WTC11 (cell line): ENCODE data around the gene NR3C1. TPM values are rescaled to one million over a fixed set of nuclear protein-coding genes. Genes with fewer than 3 reads are reported as not detected.

Source experiments
- ATAC-seq: fragments of 200-7000 bp; cut with Tn5 transposase; 2 replicates; pipeline ENCODE4 v1.10.0; 2021; ENCODE audit warnings: mild to moderate bottlenecking, moderate library complexity
- CTCF ChIA-PET: fragments of 300-600 bp; sonication (Branson Sonifier 250); formaldehyde crosslinking; loops from one replicate; lab custom pipeline; 2021; ENCODE audit warnings: antibody characterized with exemption; lab: Charles Lee
- POLR2A ChIA-PET: fragments of 350-600 bp; sonication (Branson Sonifier 250); formaldehyde crosslinking; loops from one replicate; lab custom pipeline; 2021; ENCODE audit warnings: antibody characterized with exemption; lab: Charles Lee
- DNase-seq: peaks from one replicate; pipeline ENCODE4 v3.0.0; 2021; ENCODE audit warnings: low spot score
- H3K27ac Mint-ChIP-seq: 2 replicates; pipeline ENCODE4 v1.8.0; 2021; ENCODE audit warnings: mixed read lengths
- H3K27me3 Mint-ChIP-seq: 2 replicates; pipeline ENCODE4 v1.8.0; 2021; ENCODE audit warnings: low read depth, mild to moderate bottlenecking, moderate library complexity, mixed read lengths
- H3K36me3 Mint-ChIP-seq: 2 replicates; pipeline ENCODE4 v1.8.0; 2021; ENCODE audit warnings: mixed read lengths
- H3K4me1 Mint-ChIP-seq: 2 replicates; pipeline ENCODE4 v1.8.0; 2022; ENCODE audit warnings: mixed read lengths
- H3K4me3 Mint-ChIP-seq: 2 replicates; pipeline ENCODE4 v1.8.0; 2021; ENCODE audit warnings: mild to moderate bottlenecking, moderate library complexity, mixed read lengths
- H3K9me3 Mint-ChIP-seq: 2 replicates; pipeline ENCODE4 v1.8.0; 2021; ENCODE audit warnings: mixed read lengths
- ATF1 ChIP-seq: sonication (generic); formaldehyde crosslinking; IDR thresholded peaks from 2 replicates; pipeline ENCODE4 v1.8.1; 2023; ENCODE audit warnings: mild to moderate bottlenecking, moderate library complexity, missing genetic modification reagents
- ELF4 ChIP-seq: sonication (generic); formaldehyde crosslinking; IDR thresholded peaks from 2 replicates; pipeline ENCODE4 v1.8.1; 2022; ENCODE audit warnings: low read depth, mild to moderate bottlenecking, moderate library complexity, missing genetic modification reagents
- IRF2 ChIP-seq: sonication (generic); formaldehyde crosslinking; IDR thresholded peaks from 2 replicates; pipeline ENCODE4 v1.8.0; 2022; ENCODE audit warnings: low read depth, missing genetic modification reagents, borderline replicate concordance
- NFYB ChIP-seq: sonication (generic); formaldehyde crosslinking; conservative IDR thresholded peaks from 2 replicates; pipeline ENCODE4 v1.8.0; 2022; ENCODE audit warnings: low read depth, missing genetic modification reagents
- ZNF232 ChIP-seq: sonication (generic); formaldehyde crosslinking; IDR thresholded peaks from 2 replicates; pipeline ENCODE4 v1.8.0; 2022; ENCODE audit warnings: mild to moderate bottlenecking, missing genetic modification reagents
- ZNF671 ChIP-seq: fragments of 250-450 bp; sonication (Bioruptor Pico); IDR thresholded peaks from 2 replicates; pipeline ENCODE4 v1.8.0; 2021; ENCODE audit warnings: mild to moderate bottlenecking
- total RNA-seq: library from RNA; stranded (reverse); gene quantifications from 3 replicates; pipeline ENCODE4 v1.2.3, GENCODE V29; 2021
- TF ChIP-seq, protein P1 (sequence below): sonication (generic); formaldehyde crosslinking; IDR thresholded peaks from 2 replicates; pipeline ENCODE4 v1.8.0; 2022; ENCODE audit warnings: mild to moderate bottlenecking, missing genetic modification reagents
- TF ChIP-seq, protein P2 (sequence below): fragments of 200-600 bp; IDR thresholded peaks from 2 replicates; pipeline ENCODE4 v1.8.0; 2022; ENCODE audit warnings: antibody characterized with exemption
- TF ChIP-seq, protein P3 (sequence below): sonication (generic); formaldehyde crosslinking; IDR thresholded peaks from 2 replicates; pipeline ENCODE4 v1.8.1; 2022; ENCODE audit warnings: mild to moderate bottlenecking, missing genetic modification reagents, moderate library complexity, borderline replicate concordance
- TF ChIP-seq, protein P4 (sequence below): fragments of 250-450 bp; sonication (Bioruptor Pico); IDR thresholded peaks from 2 replicates; pipeline ENCODE4 v1.9.0; 2021; ENCODE audit warnings: mild to moderate bottlenecking
- TF ChIP-seq, protein P5 (sequence below): sonication (generic); formaldehyde crosslinking; IDR thresholded peaks from 2 replicates; pipeline ENCODE4 v1.8.1; 2023; ENCODE audit warnings: mild to moderate bottlenecking, missing genetic modification reagents
- TF ChIP-seq, protein P6 (sequence below): sonication (generic); formaldehyde crosslinking; IDR thresholded peaks from 2 replicates; pipeline ENCODE4 v1.8.0; 2023; ENCODE audit warnings: missing genetic modification reagents, mild to moderate bottlenecking, borderline replicate concordance

NR3C1 gene
- total RNA-seq, 1 experiment from 2014 or later, result 15.0 TPM

DNA sequence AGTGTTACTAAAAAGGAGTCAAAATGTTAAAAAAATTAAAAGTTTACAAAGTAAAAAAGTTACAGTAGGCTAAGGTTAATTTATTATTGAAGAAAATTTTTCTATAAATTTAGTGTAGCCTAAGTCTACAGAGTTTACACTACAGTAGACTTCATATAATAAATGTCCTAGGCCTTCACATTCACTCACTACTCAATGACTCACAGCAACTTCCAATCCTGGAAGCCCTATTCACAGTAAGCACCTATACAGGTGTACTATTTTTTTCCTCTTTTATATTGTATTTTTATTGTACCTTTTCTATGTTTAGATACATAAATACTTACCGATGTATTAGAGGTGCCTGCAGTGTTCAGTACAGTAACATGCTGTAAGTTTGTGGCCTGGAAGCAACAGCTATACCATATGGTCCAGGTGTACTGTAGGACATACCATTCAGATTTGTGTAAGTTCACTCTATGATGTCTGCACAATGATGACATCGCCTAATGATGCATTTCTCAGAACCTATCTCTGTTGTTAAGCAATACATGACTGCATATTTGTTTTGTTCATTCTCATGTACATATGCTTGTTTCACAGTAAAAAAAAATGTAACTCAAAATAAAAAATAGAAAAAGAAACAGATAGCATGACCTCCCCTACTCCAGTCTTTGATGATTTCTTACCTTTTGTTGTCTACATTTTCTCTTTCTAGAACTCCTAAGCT lies 64.7 kb downstream of the NR3C1 start:
- H3K36me3 Mint-ChIP-seq, result no peaks in the 10 kb centered on the region
- TF ChIP-seq ZNF671 (CRISPR knock-in tag) (no peak), IRF2 (CRISPR knock-in tag) (no peak), ZNF232 (no peak), ELF4 (CRISPR knock-in tag) (no peak), NFYB (CRISPR knock-in tag) (no peak), ATF1 (CRISPR knock-in tag) (no peak)
- TF ChIP-seq, protein P1, sequence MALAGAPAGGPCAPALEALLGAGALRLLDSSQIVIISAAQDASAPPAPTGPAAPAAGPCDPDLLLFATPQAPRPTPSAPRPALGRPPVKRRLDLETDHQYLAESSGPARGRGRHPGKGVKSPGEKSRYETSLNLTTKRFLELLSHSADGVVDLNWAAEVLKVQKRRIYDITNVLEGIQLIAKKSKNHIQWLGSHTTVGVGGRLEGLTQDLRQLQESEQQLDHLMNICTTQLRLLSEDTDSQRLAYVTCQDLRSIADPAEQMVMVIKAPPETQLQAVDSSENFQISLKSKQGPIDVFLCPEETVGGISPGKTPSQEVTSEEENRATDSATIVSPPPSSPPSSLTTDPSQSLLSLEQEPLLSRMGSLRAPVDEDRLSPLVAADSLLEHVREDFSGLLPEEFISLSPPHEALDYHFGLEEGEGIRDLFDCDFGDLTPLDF, result no peak
- TF ChIP-seq, protein P2, sequence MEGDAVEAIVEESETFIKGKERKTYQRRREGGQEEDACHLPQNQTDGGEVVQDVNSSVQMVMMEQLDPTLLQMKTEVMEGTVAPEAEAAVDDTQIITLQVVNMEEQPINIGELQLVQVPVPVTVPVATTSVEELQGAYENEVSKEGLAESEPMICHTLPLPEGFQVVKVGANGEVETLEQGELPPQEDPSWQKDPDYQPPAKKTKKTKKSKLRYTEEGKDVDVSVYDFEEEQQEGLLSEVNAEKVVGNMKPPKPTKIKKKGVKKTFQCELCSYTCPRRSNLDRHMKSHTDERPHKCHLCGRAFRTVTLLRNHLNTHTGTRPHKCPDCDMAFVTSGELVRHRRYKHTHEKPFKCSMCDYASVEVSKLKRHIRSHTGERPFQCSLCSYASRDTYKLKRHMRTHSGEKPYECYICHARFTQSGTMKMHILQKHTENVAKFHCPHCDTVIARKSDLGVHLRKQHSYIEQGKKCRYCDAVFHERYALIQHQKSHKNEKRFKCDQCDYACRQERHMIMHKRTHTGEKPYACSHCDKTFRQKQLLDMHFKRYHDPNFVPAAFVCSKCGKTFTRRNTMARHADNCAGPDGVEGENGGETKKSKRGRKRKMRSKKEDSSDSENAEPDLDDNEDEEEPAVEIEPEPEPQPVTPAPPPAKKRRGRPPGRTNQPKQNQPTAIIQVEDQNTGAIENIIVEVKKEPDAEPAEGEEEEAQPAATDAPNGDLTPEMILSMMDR, result no peak
- TF ChIP-seq, protein P3, sequence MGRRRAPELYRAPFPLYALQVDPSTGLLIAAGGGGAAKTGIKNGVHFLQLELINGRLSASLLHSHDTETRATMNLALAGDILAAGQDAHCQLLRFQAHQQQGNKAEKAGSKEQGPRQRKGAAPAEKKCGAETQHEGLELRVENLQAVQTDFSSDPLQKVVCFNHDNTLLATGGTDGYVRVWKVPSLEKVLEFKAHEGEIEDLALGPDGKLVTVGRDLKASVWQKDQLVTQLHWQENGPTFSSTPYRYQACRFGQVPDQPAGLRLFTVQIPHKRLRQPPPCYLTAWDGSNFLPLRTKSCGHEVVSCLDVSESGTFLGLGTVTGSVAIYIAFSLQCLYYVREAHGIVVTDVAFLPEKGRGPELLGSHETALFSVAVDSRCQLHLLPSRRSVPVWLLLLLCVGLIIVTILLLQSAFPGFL (CRISPR knock-in tag), result no peak
- TF ChIP-seq, protein P4, sequence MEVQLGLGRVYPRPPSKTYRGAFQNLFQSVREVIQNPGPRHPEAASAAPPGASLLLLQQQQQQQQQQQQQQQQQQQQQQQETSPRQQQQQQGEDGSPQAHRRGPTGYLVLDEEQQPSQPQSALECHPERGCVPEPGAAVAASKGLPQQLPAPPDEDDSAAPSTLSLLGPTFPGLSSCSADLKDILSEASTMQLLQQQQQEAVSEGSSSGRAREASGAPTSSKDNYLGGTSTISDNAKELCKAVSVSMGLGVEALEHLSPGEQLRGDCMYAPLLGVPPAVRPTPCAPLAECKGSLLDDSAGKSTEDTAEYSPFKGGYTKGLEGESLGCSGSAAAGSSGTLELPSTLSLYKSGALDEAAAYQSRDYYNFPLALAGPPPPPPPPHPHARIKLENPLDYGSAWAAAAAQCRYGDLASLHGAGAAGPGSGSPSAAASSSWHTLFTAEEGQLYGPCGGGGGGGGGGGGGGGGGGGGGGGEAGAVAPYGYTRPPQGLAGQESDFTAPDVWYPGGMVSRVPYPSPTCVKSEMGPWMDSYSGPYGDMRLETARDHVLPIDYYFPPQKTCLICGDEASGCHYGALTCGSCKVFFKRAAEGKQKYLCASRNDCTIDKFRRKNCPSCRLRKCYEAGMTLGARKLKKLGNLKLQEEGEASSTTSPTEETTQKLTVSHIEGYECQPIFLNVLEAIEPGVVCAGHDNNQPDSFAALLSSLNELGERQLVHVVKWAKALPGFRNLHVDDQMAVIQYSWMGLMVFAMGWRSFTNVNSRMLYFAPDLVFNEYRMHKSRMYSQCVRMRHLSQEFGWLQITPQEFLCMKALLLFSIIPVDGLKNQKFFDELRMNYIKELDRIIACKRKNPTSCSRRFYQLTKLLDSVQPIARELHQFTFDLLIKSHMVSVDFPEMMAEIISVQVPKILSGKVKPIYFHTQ, result no peak
- TF ChIP-seq, protein P5, sequence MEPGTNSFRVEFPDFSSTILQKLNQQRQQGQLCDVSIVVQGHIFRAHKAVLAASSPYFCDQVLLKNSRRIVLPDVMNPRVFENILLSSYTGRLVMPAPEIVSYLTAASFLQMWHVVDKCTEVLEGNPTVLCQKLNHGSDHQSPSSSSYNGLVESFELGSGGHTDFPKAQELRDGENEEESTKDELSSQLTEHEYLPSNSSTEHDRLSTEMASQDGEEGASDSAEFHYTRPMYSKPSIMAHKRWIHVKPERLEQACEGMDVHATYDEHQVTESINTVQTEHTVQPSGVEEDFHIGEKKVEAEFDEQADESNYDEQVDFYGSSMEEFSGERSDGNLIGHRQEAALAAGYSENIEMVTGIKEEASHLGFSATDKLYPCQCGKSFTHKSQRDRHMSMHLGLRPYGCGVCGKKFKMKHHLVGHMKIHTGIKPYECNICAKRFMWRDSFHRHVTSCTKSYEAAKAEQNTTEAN (CRISPR knock-in tag), result no peak
- TF ChIP-seq, protein P6, sequence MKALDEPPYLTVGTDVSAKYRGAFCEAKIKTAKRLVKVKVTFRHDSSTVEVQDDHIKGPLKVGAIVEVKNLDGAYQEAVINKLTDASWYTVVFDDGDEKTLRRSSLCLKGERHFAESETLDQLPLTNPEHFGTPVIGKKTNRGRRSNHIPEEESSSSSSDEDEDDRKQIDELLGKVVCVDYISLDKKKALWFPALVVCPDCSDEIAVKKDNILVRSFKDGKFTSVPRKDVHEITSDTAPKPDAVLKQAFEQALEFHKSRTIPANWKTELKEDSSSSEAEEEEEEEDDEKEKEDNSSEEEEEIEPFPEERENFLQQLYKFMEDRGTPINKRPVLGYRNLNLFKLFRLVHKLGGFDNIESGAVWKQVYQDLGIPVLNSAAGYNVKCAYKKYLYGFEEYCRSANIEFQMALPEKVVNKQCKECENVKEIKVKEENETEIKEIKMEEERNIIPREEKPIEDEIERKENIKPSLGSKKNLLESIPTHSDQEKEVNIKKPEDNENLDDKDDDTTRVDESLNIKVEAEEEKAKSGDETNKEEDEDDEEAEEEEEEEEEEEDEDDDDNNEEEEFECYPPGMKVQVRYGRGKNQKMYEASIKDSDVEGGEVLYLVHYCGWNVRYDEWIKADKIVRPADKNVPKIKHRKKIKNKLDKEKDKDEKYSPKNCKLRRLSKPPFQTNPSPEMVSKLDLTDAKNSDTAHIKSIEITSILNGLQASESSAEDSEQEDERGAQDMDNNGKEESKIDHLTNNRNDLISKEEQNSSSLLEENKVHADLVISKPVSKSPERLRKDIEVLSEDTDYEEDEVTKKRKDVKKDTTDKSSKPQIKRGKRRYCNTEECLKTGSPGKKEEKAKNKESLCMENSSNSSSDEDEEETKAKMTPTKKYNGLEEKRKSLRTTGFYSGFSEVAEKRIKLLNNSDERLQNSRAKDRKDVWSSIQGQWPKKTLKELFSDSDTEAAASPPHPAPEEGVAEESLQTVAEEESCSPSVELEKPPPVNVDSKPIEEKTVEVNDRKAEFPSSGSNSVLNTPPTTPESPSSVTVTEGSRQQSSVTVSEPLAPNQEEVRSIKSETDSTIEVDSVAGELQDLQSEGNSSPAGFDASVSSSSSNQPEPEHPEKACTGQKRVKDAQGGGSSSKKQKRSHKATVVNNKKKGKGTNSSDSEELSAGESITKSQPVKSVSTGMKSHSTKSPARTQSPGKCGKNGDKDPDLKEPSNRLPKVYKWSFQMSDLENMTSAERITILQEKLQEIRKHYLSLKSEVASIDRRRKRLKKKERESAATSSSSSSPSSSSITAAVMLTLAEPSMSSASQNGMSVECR (CRISPR knock-in tag), result no peak
- H3K27me3 Mint-ChIP-seq, result no peaks in the 10 kb centered on the region
- ATAC-seq, result no peak
- H3K4me1 Mint-ChIP-seq, result peaks cover 13% of the 10 kb centered on the region
- ChIA-PET POLR2A (no interaction called here), CTCF (no interaction called here)
- H3K27ac Mint-ChIP-seq, result no peak overlapping the region
- DNase-seq, result no peak
- no peaks in the 10 kb centered on the region for H3K9me3 Mint-ChIP-seq
- H3K4me3 Mint-ChIP-seq, result no peak overlapping the region
